Endothelial cell of coronary artery (primary cell): Measurements from ENCODE around the gene SULT2A1. TPM values are rescaled to one million over a fixed set of nuclear protein-coding genes. Genes with fewer than 3 reads are reported as not detected.

ENCODE experiments used
- total RNA-seq: library from RNA; depleted of rRNA; stranded (reverse); fragments of >200 nt; gene quantifications from 2 replicates; pipeline ENCODE4 v1.2.3, GENCODE V29; 2014

The SULT2A1 gene, protein sequence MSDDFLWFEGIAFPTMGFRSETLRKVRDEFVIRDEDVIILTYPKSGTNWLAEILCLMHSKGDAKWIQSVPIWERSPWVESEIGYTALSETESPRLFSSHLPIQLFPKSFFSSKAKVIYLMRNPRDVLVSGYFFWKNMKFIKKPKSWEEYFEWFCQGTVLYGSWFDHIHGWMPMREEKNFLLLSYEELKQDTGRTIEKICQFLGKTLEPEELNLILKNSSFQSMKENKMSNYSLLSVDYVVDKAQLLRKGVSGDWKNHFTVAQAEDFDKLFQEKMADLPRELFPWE
- not detected in 2 replicates for total RNA-seq

DNA sequence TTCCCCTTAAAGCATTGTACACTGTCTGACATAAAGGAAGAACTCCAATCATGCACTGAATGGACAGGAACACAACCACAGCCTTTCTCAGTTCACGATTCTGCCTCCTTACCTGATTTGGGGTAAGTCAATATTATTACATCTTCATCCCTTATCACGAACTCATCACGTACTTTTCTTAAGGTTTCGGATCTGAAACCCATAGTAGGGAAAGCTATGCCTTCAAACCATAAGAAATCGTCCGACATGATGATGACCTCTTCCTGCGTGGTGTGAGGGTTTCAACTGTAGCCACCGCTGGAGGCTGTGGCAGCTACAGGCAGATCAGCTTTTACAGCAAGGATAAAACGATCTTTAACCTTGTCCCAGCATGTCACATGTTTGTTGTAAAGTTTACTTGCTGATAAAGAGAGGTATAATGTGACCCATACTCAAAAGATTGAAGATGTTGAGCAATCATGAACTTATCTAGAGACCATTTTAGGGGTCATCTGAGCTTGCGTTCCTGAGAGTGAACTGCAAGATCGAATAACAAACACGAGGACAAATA, at the start of gene SULT2A1:
Gene SULT2A1 (minus strand): TSS at position 306 of the 550 bp plus-strand sequence. CDS start 58 bp downstream, at position 248.

DNA sequence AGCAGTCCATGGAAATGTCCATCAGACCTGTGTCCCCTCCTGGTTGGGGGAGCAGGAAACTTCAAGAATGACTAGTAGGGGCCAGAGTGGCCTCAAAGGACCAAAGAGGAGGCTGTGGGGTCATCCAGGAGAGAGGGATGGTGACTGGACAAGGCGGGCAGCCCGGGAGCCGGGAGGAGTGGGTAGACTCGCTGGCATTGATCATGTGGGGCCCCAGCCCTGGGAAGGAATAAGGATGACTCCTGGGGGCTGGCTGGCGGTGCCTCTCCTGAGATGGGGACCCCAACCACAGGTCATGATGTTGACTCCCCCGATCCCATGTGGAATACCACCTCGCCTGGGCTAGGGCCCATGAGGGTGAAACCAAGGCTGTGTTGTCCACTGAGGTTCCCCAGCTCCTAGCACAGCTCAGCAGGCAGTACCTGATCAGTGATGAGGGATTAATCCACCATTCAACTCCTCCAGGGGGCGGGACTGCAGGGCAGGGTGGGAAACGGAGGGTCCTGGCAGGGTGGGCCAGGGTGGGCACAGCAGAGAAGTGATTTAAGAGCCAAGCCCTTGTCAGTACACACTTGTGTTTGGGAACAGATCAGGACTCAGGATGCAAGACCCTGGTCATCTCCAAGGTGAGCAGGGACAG, 27.3 kb downstream of the SULT2A1 start, which contains the start of gene TPRX2:
Gene TPRX2 (plus strand): TSS at position 590 of the 640 bp plus-strand sequence. CDS start 12 bp downstream, at position 602.

DNA sequence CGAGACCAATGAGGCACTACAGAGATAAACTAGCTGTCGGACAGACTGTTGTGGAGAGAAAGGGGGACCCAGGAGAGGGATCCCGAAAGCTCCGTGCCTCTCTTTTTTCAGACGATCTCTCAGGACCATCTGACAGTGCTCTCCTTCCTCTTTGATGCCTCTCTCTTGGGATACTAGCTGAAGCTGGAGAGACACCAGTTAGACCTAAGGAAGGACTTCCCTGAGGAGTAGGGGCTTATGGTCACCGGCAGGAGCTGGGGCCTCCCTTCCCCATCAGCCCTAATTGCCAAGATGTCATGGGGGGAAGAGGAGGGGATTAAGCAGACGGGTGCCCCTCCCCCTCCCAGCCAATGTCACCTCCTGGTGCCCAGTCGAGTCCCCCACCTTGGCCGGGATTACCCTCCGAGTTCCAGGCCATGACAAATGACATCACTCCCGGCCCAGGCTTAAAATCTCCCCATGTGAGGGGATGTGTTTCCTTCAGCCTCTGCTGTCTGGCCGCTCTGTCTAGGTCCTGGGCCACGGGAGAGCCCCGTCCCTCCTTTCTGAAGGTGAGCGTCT, 64.6 kb downstream of the SULT2A1 start, which contains the start of gene CRX:
Gene CRX (plus strand): TSS at position 478 of the 561 bp plus-strand sequence. CDS start 12,507 bp downstream, outside the sequence.

Other genes starting within 250 kb of the SULT2A1 start
- gene EHD2, start 172.9 kb downstream of the SULT2A1 start, total RNA-seq = 88.3 and 162 TPM in 2 replicates
- gene NOP53, start 140.8 kb downstream of the SULT2A1 start, total RNA-seq = 70.6 and 83.4 TPM in 2 replicates
- gene SELENOW, start 107.6 kb downstream of the SULT2A1 start, total RNA-seq = 257 and 398 TPM in 2 replicates
- gene TPRX1, start 81.8 kb downstream of the SULT2A1 start, total RNA-seq = not detected in 2 replicates
- not detected in 2 replicates for gene CRX, start 64.4 kb downstream of the SULT2A1 start, total RNA-seq
- gene TPRX2, start 27.1 kb downstream of the SULT2A1 start, total RNA-seq = not detected in 2 replicates
- gene BSPH1, start 105.9 kb upstream of the SULT2A1 start, total RNA-seq = not detected in 2 replicates
- gene ELSPBP1, start 108.3 kb upstream of the SULT2A1 start, total RNA-seq = not detected in 2 replicates
- not detected in 2 replicates for gene CABP5, start 157.8 kb upstream of the SULT2A1 start, total RNA-seq
- gene PLA2G4C, start 224.5 kb upstream of the SULT2A1 start, total RNA-seq = 27.0 and 40.9 TPM in 2 replicates